PFSK-1 (cell line): ENCODE measurements around the gene PLEKHG4.

Experiments
- POLR2AphosphoS5 ChIP-seq: IDR thresholded peaks from 2 replicates; pipeline ENCODE4 v1.6.1; 2012; ENCODE audit warnings: low read depth, mild to moderate bottlenecking, control low read depth, low read length, moderate library complexity
- REST ChIP-seq, 2 experiments: IDR thresholded peaks; 2 replicates each; pipeline versions ENCODE4 v1.6.1 to v1.8.0; 2011 to 2012; ENCODE audit warnings: low read depth in 2 of 2, low read length in 2 of 2, control low read depth in 1 of 2, inconsistent platforms in 1 of 2, mild to moderate bottlenecking in 1 of 2, moderate library complexity in 1 of 2; ENCODE audit not compliant: insufficient read depth in 1 of 2
- SIN3A ChIP-seq: IDR thresholded peaks from 2 replicates; pipeline ENCODE4 v1.6.1; 2012; ENCODE audit warnings: mild to moderate bottlenecking, low read length, moderate library complexity, borderline replicate concordance; ENCODE audit not compliant: insufficient read depth
- TAF1 ChIP-seq: IDR thresholded peaks from 2 replicates; pipeline ENCODE4 v1.6.1; 2012; ENCODE audit warnings: low read length, control low read depth, borderline replicate concordance; ENCODE audit not compliant: insufficient read depth

- TF ChIP-seq TAF1 (no peak), POLR2AphosphoS5 (no peak), REST (IDR thresholded peaks at IDR 0.05; ENCODE audit: insufficient read depth in 1 of 2, low read depth in 2 of 2, low read length in 2 of 2) (no peak), SIN3A (no peak)
Measured at GRCh38 chr16:67248401-67249177, 30.7 kb upstream of the PLEKHG4 start, which contains the start of gene SLC9A5.
